Ishikawa (cell line): ENCODE results near the gene ATP8A2.

Source experiments
- CEBPB ChIP-seq: IDR thresholded peaks from 2 replicates; pipeline ENCODE4 v1.6.1; 2012
- CREB1 ChIP-seq: IDR thresholded peaks from 2 replicates; pipeline ENCODE4 v1.6.1; 2012; ENCODE audit warnings: low read depth
- EGR1 ChIP-seq: IDR thresholded peaks from 2 replicates; pipeline ENCODE4 v1.6.1; 2012
- EP300 ChIP-seq: IDR thresholded peaks from 2 replicates; pipeline ENCODE4 v1.6.1; 2012; ENCODE audit warnings: borderline replicate concordance
- FOXM1 ChIP-seq: IDR thresholded peaks from 2 replicates; pipeline ENCODE4 v1.6.1; 2012; ENCODE audit warnings: low read depth, borderline replicate concordance
- MAX ChIP-seq: IDR thresholded peaks from 2 replicates; pipeline ENCODE4 v1.6.1; 2012
- RAD21 ChIP-seq: IDR thresholded peaks from 2 replicates; pipeline ENCODE4 v1.6.1; 2012; ENCODE audit warnings: low read depth
- REST ChIP-seq: IDR thresholded peaks from 2 replicates; pipeline ENCODE4 v1.6.1; 2012; ENCODE audit warnings: low read depth, mild to moderate bottlenecking
- TAF1 ChIP-seq: IDR thresholded peaks from 2 replicates; pipeline ENCODE4 v1.6.1; 2012; ENCODE audit warnings: low read depth, mild to moderate bottlenecking
- TCF12 ChIP-seq: IDR thresholded peaks from 2 replicates; pipeline ENCODE4 v1.6.1; 2012; ENCODE audit warnings: low read depth
- TEAD4 ChIP-seq: IDR thresholded peaks from 2 replicates; pipeline ENCODE4 v1.6.1; 2012
- YY1 ChIP-seq: IDR thresholded peaks from 2 replicates; pipeline ENCODE4 v1.6.1; 2012; ENCODE audit warnings: low read depth
- ZBTB7A ChIP-seq: IDR thresholded peaks from 2 replicates; pipeline ENCODE4 v1.6.1; 2012; ENCODE audit warnings: low read depth
- TF ChIP-seq, protein P1 (sequence below): IDR thresholded peaks from 2 replicates; pipeline ENCODE4 v1.6.1; 2012

GRCh38 chr13:25570185-25570584 lies 198.4 kb downstream of the ATP8A2 start:
- TF ChIP-seq EGR1 (no peak), RAD21 (no peak), TCF12 (no peak), TAF1 (no peak), EP300 (no peak), FOXM1 (no peak), CEBPB (no peak), YY1 (no peak), REST (no peak), CREB1 (no peak), MAX (peak; percentile 32; the same call in 1 of the 2 replicates), TEAD4 (no peak), ZBTB7A (no peak)
- TF ChIP-seq, protein P1, sequence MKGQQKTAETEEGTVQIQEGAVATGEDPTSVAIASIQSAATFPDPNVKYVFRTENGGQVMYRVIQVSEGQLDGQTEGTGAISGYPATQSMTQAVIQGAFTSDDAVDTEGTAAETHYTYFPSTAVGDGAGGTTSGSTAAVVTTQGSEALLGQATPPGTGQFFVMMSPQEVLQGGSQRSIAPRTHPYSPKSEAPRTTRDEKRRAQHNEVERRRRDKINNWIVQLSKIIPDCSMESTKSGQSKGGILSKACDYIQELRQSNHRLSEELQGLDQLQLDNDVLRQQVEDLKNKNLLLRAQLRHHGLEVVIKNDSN = no peak
